GM19238 (cell line): ENCODE measurements around the gene DEFB131A.
"Not testable (repeated sequence)": the region's sequence is repeated elsewhere in the genome, so short reads cannot be mapped to it uniquely, and the experiment has no call there.

Source experiments
- DNase-seq: peaks from one replicate; pipeline ENCODE4 v3.0.0; 2011; ENCODE audit warnings: low spot score; ENCODE audit not compliant: insufficient read length

The DEFB131A gene

DNA sequence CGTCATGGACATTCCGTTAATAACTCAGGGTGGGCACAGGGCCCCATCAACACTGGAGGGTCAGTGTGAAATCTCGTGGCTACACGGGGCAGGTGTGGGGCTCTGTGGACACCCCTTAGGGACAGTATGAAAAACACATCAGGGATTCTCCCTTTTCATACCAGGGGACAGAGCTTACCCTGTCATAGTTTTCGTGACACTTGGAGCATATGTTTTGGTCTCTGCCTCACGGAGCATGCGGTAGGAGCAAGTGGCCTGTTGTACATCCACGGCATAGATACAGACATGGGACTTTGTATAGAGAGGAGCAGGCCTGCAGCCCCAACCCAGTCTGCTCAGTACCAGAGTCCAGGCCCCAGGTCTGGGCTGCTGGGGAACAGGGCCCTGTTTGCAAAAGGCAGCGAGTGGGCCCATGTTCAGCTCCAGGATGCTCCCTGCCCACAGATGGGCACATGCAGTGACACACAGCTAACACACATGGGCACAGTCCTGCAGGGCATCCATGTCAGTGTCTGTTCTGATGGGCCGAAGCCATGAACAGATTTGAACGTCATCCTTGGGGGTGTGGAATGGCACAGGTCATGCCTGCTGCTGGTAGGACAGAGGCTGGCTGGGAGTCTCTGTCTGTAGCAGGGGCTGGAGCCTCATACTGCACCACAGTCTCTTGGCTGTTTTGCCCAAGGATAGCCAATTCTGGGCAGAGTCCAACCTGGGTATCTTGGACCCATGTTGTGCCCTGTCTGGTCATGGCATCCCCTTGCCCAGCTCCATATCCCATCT lies 50.2 kb downstream of the DEFB131A start:
- DNase-seq = not testable (repeated sequence)

- not testable (repeated sequence) for DNase-seq
Observed at GRCh38 chr4:9495443-9495842, 51.2 kb downstream of the DEFB131A start.

GRCh38 chr4:9497575-9498467 lies 53.6 kb downstream of the DEFB131A start:
- DNase-seq = not testable (repeated sequence)

- not testable (repeated sequence) for DNase-seq
Observed at GRCh38 chr4:9498468-9499040, 54.3 kb downstream of the DEFB131A start.

- DNase-seq = not testable (repeated sequence)
Observed at GRCh38 chr4:9499974-9500487, 55.8 kb downstream of the DEFB131A start.
